Endothelial cell of umbilical vein (primary cell): ENCODE data around the gene OSBP2. TPM values are rescaled to one million over a fixed set of nuclear protein-coding genes. Genes with fewer than 3 reads are reported as not detected.

Source experiments
- BruUV-seq: library from RNA; stranded (reverse); fragments of 400-500 nt; replicated peaks from 2 replicates; lab custom pipeline; 2021; lab: Mats Ljungman, UMichigan
- CTCF ChIA-PET: fragments of 300-600, 350-600 bp; sonication (Branson Sonifier 250); formaldehyde crosslinking; loops from one replicate; lab custom pipeline; 2021; ENCODE audit warnings: antibody characterized with exemption, inconsistent platforms; lab: Charles Lee
- POLR2A ChIA-PET: fragments of 300-600, 350-600 bp; sonication (Branson Sonifier 250); formaldehyde crosslinking; loops from one replicate; lab custom pipeline; 2021; ENCODE audit warnings: antibody characterized with exemption, inconsistent platforms; lab: Charles Lee
- DNase-seq: peaks from one replicate; pipeline ENCODE4 v3.0.0-alpha.2; 2011; ENCODE audit warnings: low read depth, low spot score
- FAIRE-seq: peaks from 2 replicates; lab custom pipeline; 2011; peaks lifted over from hg19 to GRCh38; lab: Jason Lieb, UNC
- H2AFZ ChIP-seq: 2 replicates; pipeline ENCODE4 v1.6.0; 2012; ENCODE audit warnings: low read depth, low read length, control low read depth, inconsistent platforms
- H3K27ac ChIP-seq: 2 replicates; pipeline ENCODE4 v1.5.1; 2011; ENCODE audit warnings: low read depth, mild to moderate bottlenecking, control low read depth, low read length, moderate library complexity; ENCODE audit not compliant: insufficient read depth
- H3K27me3 ChIP-seq, 2 experiments: 2 replicates each; pipeline versions ENCODE4 v1.6.0 to v1.6.1; 2011; ENCODE audit warnings: low read length in 2 of 2, mixed read lengths in 1 of 2; ENCODE audit not compliant: control insufficient read depth in 2 of 2, insufficient read depth in 2 of 2
- H3K36me3 ChIP-seq, 2 experiments: 2 replicates in 1 of 2; 3 replicates in 1 of 2; pipeline ENCODE4 v1.5.1; 2011; ENCODE audit warnings: low read length in 2 of 2, mild to moderate bottlenecking in 1 of 2, moderate library complexity in 1 of 2; ENCODE audit not compliant: control insufficient read depth in 2 of 2, insufficient read depth in 2 of 2; ENCODE audit errors: extremely low read depth in 1 of 2
- H3K4me1 ChIP-seq: 3 replicates; pipeline ENCODE4 v1.5.1; 2011; ENCODE audit warnings: mild to moderate bottlenecking, low read length; ENCODE audit not compliant: control insufficient read depth, insufficient read depth; ENCODE audit errors: extremely low read depth
- H3K4me2 ChIP-seq: 2 replicates; pipeline ENCODE4 v1.6.1; 2011; ENCODE audit warnings: low read length, control low read depth, mixed read lengths; ENCODE audit not compliant: insufficient read depth
- H3K4me3 ChIP-seq, 3 experiments: fragments of 200-600 bp in 1 of 3; sonication (generic), shearing (Covaris generic) in 1 of 3; replicated peaks in 1 of 3; 2 replicates each; pipeline ENCODE4 v1.5.1; 2011 to 2016; ENCODE audit warnings: control low read depth in 3 of 3, low read length in 3 of 3, mild to moderate bottlenecking in 2 of 3, inconsistent platforms in 1 of 3, low read depth in 1 of 3, moderate library complexity in 1 of 3; ENCODE audit not compliant: insufficient read depth in 1 of 3
- H3K79me2 ChIP-seq: 2 replicates; pipeline ENCODE4 v1.6.0; 2012; ENCODE audit warnings: low read length, inconsistent platforms; ENCODE audit not compliant: control insufficient read depth, insufficient read depth
- H3K9ac ChIP-seq: replicated peaks from 2 replicates; pipeline ENCODE3; 2011; ENCODE audit warnings: low read length, control low read depth; ENCODE audit not compliant: insufficient read depth; ENCODE audit errors: extremely low read depth
- H3K9me1 ChIP-seq: replicated peaks from 3 replicates; pipeline ENCODE4 v1.6.0; 2011; ENCODE audit warnings: mild to moderate bottlenecking, low read length; ENCODE audit not compliant: control insufficient read depth, insufficient read depth; ENCODE audit errors: extremely low read depth
- H3K9me3 ChIP-seq: replicated peaks from 2 replicates; pipeline ENCODE4 v1.5.1; 2012; ENCODE audit warnings: low read length, inconsistent platforms; ENCODE audit not compliant: control insufficient read depth, insufficient read depth
- H4K20me1 ChIP-seq: replicated peaks from 2 replicates; pipeline ENCODE3; 2011; ENCODE audit warnings: mild to moderate bottlenecking, low read length; ENCODE audit not compliant: control insufficient read depth, insufficient read depth; ENCODE audit errors: extremely low read depth
- EZH2 ChIP-seq: IDR thresholded peaks from 2 replicates; pipeline ENCODE4 v1.6.1; 2012; ENCODE audit warnings: borderline replicate concordance, low read depth, mild to moderate bottlenecking, moderate library complexity, low read length, inconsistent platforms; ENCODE audit not compliant: severe bottlenecking
- FOS ChIP-seq: IDR thresholded peaks from 2 replicates; pipeline ENCODE4 v1.6.1; 2011; ENCODE audit warnings: mild to moderate bottlenecking, low read length, moderate library complexity, borderline replicate concordance; ENCODE audit not compliant: insufficient read depth
- GATA2 ChIP-seq: IDR thresholded peaks from 2 replicates; pipeline ENCODE4 v1.7.0; 2011; ENCODE audit warnings: low read depth, mild to moderate bottlenecking, moderate library complexity, mixed read lengths, low read length; ENCODE audit not compliant: insufficient read length, insufficient read depth
- JUN ChIP-seq: IDR thresholded peaks from 2 replicates; pipeline ENCODE4 v1.6.1; 2011; ENCODE audit warnings: borderline replicate concordance, low read depth; ENCODE audit not compliant: insufficient read length, insufficient read depth
- MYC ChIP-seq: IDR thresholded peaks from one replicate; pipeline ENCODE4 v1.6.1; 2011; ENCODE audit warnings: mild to moderate bottlenecking, low read depth, low read length
- POLR2A ChIP-seq: IDR thresholded peaks from 2 replicates; pipeline ENCODE4 v1.6.1; 2012; ENCODE audit warnings: low read depth, mild to moderate bottlenecking, control low read depth, low read length
- POLR2AphosphoS5 ChIP-seq: IDR thresholded peaks from 2 replicates; pipeline ENCODE4 v1.6.1; 2012; ENCODE audit warnings: low read depth, mild to moderate bottlenecking, control low read depth, low read length, moderate library complexity; ENCODE audit not compliant: insufficient read depth
- dilution Hi-C: fragments of 300-500 bp; cut with MboI; formaldehyde crosslinking; loops from one replicate; pipeline ENCODE4 v1.15.0; 2019; ENCODE audit warnings: low sequenced_read_pairs; ENCODE audit not compliant: extremely low pct_ligation_motif_present
- intact Hi-C: fragments of 100-400 bp; cut with micrococcal nuclease; formaldehyde crosslinking; loops from one replicate; pipeline ENCODE4 v1.10.0; 2022
- polyA plus RNA-seq, 4 experiments: library from polyadenylated mRNA; depleted of rRNA in 3 of 4; stranded (reverse) in 3 of 4; unstranded in 1 of 4; fragments of >200 nt; gene quantifications; 2 replicates each; pipeline versions ENCODE4 v1.2.1 to v1.2.3, GENCODE V29; 2011 to 2012; ENCODE audit warnings: missing spikeins in 1 of 4
- total RNA-seq: library from RNA; stranded (reverse); gene quantifications from 2 replicates; pipeline ENCODE4 v1.2.3, GENCODE V29; 2021
- TF ChIP-seq, protein P1 (sequence below), 2 donors: IDR thresholded peaks; 1 replicate in 1 of 2; 2 replicates in 1 of 2; pipeline ENCODE4 v1.5.1; 2011; ENCODE audit warnings: low read length in 2 of 2, mild to moderate bottlenecking in 2 of 2, moderate library complexity in 2 of 2, control low read depth in 1 of 2, inconsistent platforms in 1 of 2, low read depth in 1 of 2; ENCODE audit not compliant: insufficient read depth in 1 of 2; ENCODE audit errors: extremely low read depth in 1 of 2
- TF ChIP-seq, protein P2 (sequence below): IDR thresholded peaks from 2 replicates; pipeline ENCODE4 v1.6.1; 2011; ENCODE audit not compliant: insufficient read depth, insufficient read length

The OSBP2 gene
- total and polyA plus RNA-seq, 2 donors (not counting 3 experiments of a cell fraction or from before 2014, with no cell fraction given): 4.1 to 7.5 TPM

DNA sequence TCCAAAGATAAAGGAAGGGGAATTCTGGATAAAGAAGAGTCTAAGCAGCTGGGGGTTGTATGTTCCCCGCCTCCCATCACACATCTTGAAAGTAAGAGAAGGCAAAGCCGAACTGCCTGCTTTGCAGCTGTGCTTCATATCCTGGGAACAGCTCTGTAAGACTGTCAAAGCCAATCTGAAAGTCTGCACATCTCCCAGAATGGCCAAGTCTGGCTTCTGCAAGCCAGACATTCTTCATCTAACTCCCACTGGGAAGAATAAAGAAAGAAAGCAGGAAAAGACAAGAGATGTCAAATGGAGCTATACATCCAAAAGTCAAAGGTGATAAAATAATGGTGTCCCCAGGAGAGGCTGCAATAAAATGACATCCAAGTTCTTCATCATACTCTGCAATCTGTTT lies 258.5 kb downstream of the OSBP2 start:
- no peak overlapping the region for H2AFZ ChIP-seq
- H3K4me1 ChIP-seq: no peaks in the 10 kb centered on the region
- intact Hi-C loops (no loop called here), dilution Hi-C loops (no loop called here)
- H3K27me3 ChIP-seq: no peaks in the 10 kb centered on the region
- H3K9ac ChIP-seq: no peak overlapping the region
- H3K4me2 ChIP-seq: no peak overlapping the region
- no peak overlapping the region for H3K27ac ChIP-seq
- ChIA-PET POLR2A (interaction anchor here (0.8 kb wide), 2 partner anchors 127 to 132 kb away, joined by 3 read pairs; partner anchors contain the start of gene SMTN), CTCF (interaction anchor here (1.1 to 6.1 kb wide), 3 partner anchors 131 to 195 kb away, joined by 3 to 114 read pairs (median 4); partner anchors contain the start of gene SELENOM)
- no peak overlapping the region for H3K4me3 ChIP-seq
- no peaks in the 10 kb centered on the region for H3K79me2 ChIP-seq
- no peaks in the 10 kb centered on the region for H4K20me1 ChIP-seq
- no peak for DNase-seq
- no peaks in the 10 kb centered on the region for H3K9me3 ChIP-seq
- BruUV-seq: no TSS peak
- H3K9me1 ChIP-seq: no peaks in the 10 kb centered on the region
- FAIRE-seq: no peak
- TF ChIP-seq GATA2 (no peak), FOS (no peak), POLR2AphosphoS5 (no peak), POLR2A (no peak), EZH2 (no peak), JUN (no peak), MYC (no peak)
- TF ChIP-seq, protein P1, sequence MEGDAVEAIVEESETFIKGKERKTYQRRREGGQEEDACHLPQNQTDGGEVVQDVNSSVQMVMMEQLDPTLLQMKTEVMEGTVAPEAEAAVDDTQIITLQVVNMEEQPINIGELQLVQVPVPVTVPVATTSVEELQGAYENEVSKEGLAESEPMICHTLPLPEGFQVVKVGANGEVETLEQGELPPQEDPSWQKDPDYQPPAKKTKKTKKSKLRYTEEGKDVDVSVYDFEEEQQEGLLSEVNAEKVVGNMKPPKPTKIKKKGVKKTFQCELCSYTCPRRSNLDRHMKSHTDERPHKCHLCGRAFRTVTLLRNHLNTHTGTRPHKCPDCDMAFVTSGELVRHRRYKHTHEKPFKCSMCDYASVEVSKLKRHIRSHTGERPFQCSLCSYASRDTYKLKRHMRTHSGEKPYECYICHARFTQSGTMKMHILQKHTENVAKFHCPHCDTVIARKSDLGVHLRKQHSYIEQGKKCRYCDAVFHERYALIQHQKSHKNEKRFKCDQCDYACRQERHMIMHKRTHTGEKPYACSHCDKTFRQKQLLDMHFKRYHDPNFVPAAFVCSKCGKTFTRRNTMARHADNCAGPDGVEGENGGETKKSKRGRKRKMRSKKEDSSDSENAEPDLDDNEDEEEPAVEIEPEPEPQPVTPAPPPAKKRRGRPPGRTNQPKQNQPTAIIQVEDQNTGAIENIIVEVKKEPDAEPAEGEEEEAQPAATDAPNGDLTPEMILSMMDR (IDR thresholded peaks at IDR 0.05; ENCODE audit: extremely low read depth in 1 of 2, insufficient read depth in 1 of 2, low read depth in 1 of 2, low read length in 2 of 2): no peak
- TF ChIP-seq, protein P2, sequence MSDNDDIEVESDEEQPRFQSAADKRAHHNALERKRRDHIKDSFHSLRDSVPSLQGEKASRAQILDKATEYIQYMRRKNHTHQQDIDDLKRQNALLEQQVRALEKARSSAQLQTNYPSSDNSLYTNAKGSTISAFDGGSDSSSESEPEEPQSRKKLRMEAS: no peak
- peaks cover 24 to 25% of the 10 kb centered on the region in 2 experiments for H3K36me3 ChIP-seq
